HEK293T (cell line): ENCODE measurements around the gene FAM193A.

ENCODE experiments used
- CTCF ChIA-PET: fragments of 350-600 bp; formaldehyde crosslinking; extraction: SDS; loops from one replicate; lab custom pipeline; 2021; ENCODE audit warnings: antibody characterized with exemption, inconsistent platforms; lab: Yijun Ruan, JAX
- POLR2A ChIA-PET: fragments of 350-600 bp; formaldehyde crosslinking; extraction: SDS; loops from one replicate; lab custom pipeline; 2020; ENCODE audit warnings: antibody characterized with exemption, inconsistent platforms; lab: Yijun Ruan, JAX
- DNase-seq: peaks from one replicate; pipeline ENCODE4 v3.0.0; 2012; ENCODE audit warnings: mixed read lengths; ENCODE audit errors: extremely low spot score
- ARNT ChIP-seq: fragments of 450-650 bp; IDR thresholded peaks from 2 replicates; pipeline ENCODE4 v1.6.1; 2017; ENCODE audit warnings: mild to moderate bottlenecking
- BHLHE40 ChIP-seq: fragments of 450-650 bp; IDR thresholded peaks from 2 replicates; pipeline ENCODE4 v1.6.1; 2016; ENCODE audit warnings: mild to moderate bottlenecking, moderate library complexity, borderline replicate concordance
- CTBP1 ChIP-seq: fragments of 450-650 bp; IDR thresholded peaks from 2 replicates; pipeline ENCODE4 v1.6.1; 2016; ENCODE audit warnings: borderline replicate concordance
- ELF4 ChIP-seq: fragments of 450-650 bp; IDR thresholded peaks from 2 replicates; pipeline ENCODE4 v1.6.1; 2017; ENCODE audit warnings: antibody characterized with exemption
- FOXA1 ChIP-seq: fragments of 450-650 bp; IDR thresholded peaks from 2 replicates; pipeline ENCODE4 v1.6.1; 2016; ENCODE audit warnings: mild to moderate bottlenecking
- FOXK2 ChIP-seq: fragments of 450-650 bp; IDR thresholded peaks from 2 replicates; pipeline ENCODE4 v1.6.1; 2016; ENCODE audit warnings: mild to moderate bottlenecking
- FOXM1 ChIP-seq: fragments of 450-650 bp; IDR thresholded peaks from 2 replicates; pipeline ENCODE4 v1.6.1; 2017; ENCODE audit warnings: mild to moderate bottlenecking, borderline replicate concordance
- HDGF ChIP-seq: fragments of 450-650 bp; IDR thresholded peaks from 2 replicates; pipeline ENCODE4 v1.6.1; 2017; ENCODE audit warnings: antibody characterized with exemption, borderline replicate concordance
- L3MBTL2 ChIP-seq: fragments of 450-650 bp; conservative IDR thresholded peaks from 2 replicates; pipeline ENCODE4 v1.6.1; 2016; ENCODE audit warnings: mild to moderate bottlenecking
- LEF1 ChIP-seq: fragments of 450-650 bp; IDR thresholded peaks from 2 replicates; pipeline ENCODE4 v1.6.1; 2017; ENCODE audit warnings: mild to moderate bottlenecking, borderline replicate concordance
- NFRKB ChIP-seq: fragments of 450-650 bp; IDR thresholded peaks from 2 replicates; pipeline ENCODE4 v1.6.1; 2016; ENCODE audit warnings: mild to moderate bottlenecking, moderate library complexity
- SP1 ChIP-seq: fragments of 450-650 bp; IDR thresholded peaks from 2 replicates; pipeline ENCODE4 v1.6.1; 2017
- SUZ12 ChIP-seq: fragments of 450-650 bp; IDR thresholded peaks from 2 replicates; pipeline ENCODE4 v1.6.1; 2016; ENCODE audit warnings: mild to moderate bottlenecking
- TARDBP ChIP-seq: fragments of 450-650 bp; IDR thresholded peaks from 2 replicates; pipeline ENCODE4 v1.6.1; 2016
- ZNF384 ChIP-seq: fragments of 450-650 bp; IDR thresholded peaks from 2 replicates; pipeline ENCODE4 v1.6.1; 2016
- TF ChIP-seq, protein P1 (sequence below): fragments of 450-650 bp; IDR thresholded peaks from 2 replicates; pipeline ENCODE4 v1.6.1; 2016

FAM193A gene

DNA sequence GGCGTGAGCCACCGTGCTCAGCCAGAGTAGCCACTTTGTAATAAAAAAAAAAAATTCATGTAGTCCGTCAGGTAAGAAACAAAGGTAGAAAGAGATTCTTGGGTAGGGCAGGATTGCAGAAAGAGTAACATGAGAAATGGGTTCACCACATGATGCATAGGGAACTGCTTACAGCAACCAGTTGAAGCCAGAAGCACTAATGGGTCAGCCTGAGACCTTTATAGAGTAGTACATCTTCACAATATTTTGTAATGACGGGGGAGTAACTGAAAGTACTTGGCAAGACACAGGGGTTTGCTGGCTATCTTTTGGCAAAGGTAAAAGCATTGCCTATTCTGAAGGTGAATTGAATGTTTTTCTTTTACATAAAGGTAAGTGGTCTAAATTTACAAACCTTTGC, 29.1 kb downstream of the FAM193A start:
- no peak for TF ChIP-seq SP1
- no peak for TF ChIP-seq CTBP1
- TF ChIP-seq TARDBP = no peak
- TF ChIP-seq FOXM1 = no peak
- no peak for TF ChIP-seq SUZ12
- TF ChIP-seq, protein P1, sequence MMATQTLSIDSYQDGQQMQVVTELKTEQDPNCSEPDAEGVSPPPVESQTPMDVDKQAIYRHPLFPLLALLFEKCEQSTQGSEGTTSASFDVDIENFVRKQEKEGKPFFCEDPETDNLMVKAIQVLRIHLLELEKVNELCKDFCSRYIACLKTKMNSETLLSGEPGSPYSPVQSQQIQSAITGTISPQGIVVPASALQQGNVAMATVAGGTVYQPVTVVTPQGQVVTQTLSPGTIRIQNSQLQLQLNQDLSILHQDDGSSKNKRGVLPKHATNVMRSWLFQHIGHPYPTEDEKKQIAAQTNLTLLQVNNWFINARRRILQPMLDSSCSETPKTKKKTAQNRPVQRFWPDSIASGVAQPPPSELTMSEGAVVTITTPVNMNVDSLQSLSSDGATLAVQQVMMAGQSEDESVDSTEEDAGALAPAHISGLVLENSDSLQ = no peak
- TF ChIP-seq ELF4 = no peak
- TF ChIP-seq ARNT = no peak
- no peak for TF ChIP-seq L3MBTL2
- no peak for TF ChIP-seq LEF1
- no peak for TF ChIP-seq ZNF384
- TF ChIP-seq FOXK2 = no peak
- no peak for TF ChIP-seq FOXA1
- POLR2A ChIA-PET = no interaction called here
- CTCF ChIA-PET = no interaction called here
- no peak for DNase-seq

DNA sequence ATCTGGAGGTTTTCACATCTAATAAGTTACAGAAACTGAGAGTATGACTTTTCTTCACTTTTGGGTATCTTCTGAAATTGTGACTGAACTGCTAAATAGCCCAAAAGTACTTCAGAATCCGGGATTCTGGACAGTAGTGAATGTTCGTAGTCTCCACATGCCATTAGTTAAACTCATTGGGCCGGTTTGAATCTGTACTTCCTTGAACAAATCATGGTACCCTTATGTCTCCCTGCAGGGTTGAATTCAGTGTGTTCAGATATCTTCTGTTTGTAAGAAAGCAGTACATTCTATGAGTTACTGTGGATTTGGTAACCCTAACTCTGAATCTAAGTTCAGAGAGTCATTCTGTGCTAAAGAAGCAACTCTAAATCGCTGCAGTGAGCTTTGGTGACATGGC, 33.6 kb downstream of the FAM193A start:
- CTCF ChIA-PET = no interaction called here
- TF ChIP-seq BHLHE40 (no peak), ARNT (no peak), FOXA1 (no peak), ELF4 (no peak), LEF1 (no peak), NFRKB (no peak), CTBP1 (no peak), HDGF (no peak)
- TF ChIP-seq, protein P1 = no peak
- POLR2A ChIA-PET = no interaction called here
- DNase-seq = no peak

- ChIA-PET POLR2A (no interaction called here), CTCF (no interaction called here)
- no peak for TF ChIP-seq FOXM1
- TF ChIP-seq CTBP1 = no peak
- TF ChIP-seq ELF4 = no peak
- no peak for TF ChIP-seq NFRKB
- no peak for TF ChIP-seq FOXK2
- TF ChIP-seq ZNF384 = no peak
- TF ChIP-seq SUZ12 = no peak
- TF ChIP-seq TARDBP = no peak
- no peak for TF ChIP-seq ARNT
- TF ChIP-seq, protein P1 = no peak
- TF ChIP-seq BHLHE40 = no peak
- no peak for TF ChIP-seq L3MBTL2
- DNase-seq = no peak
Observed at GRCh38 chr4:2570551-2571222, 34.2 kb downstream of the FAM193A start.

DNA sequence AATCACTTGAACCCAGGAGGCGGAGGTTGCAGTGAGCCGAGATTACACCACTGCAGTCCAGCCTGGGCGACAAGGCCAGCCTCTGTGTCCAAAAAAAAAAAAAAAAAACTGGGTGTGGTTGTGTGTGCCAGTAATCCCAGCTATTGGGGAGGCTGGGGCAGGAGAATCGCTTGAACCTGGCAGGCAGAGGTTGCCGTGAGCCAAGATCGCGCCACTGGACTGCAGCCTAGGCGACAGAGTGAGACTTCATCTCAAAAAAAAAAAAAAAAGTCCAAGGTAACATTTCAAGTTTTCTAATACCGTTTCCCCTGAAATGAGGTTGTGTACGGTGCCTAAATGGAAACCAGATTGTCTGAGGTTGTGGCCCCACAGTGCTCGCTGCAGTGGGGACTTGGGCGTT, 35.6 kb downstream of the FAM193A start:
- CTCF ChIA-PET = no interaction called here
- no peak for TF ChIP-seq L3MBTL2
- TF ChIP-seq ARNT = no peak
- TF ChIP-seq, protein P1 = no peak
- no peak for TF ChIP-seq SUZ12
- no peak for TF ChIP-seq TARDBP
- no peak for TF ChIP-seq FOXM1
- TF ChIP-seq ZNF384 = no peak

GRCh38 chr4:2572866-2573265, 36.4 kb downstream of the FAM193A start:
- CTCF ChIA-PET = no interaction called here
- POLR2A ChIA-PET = no interaction called here
- TF ChIP-seq HDGF (no peak), ELF4 (no peak), NFRKB (no peak), FOXA1 (no peak), CTBP1 (no peak), FOXM1 (no peak), L3MBTL2 (no peak), SP1 (no peak), TARDBP (no peak), BHLHE40 (no peak), ARNT (no peak), FOXK2 (no peak), LEF1 (no peak), SUZ12 (no peak), ZNF384 (no peak)
- TF ChIP-seq, protein P1 = no peak
- DNase-seq = no peak

More for the DNA sequence above, 35.6 kb downstream of the FAM193A start:
- POLR2A ChIA-PET = no interaction called here
- DNase-seq = no peak

GRCh38 chr4:2574009-2574408, 37.6 kb downstream of the FAM193A start:
- DNase-seq = no peak
- POLR2A ChIA-PET = no interaction called here
- CTCF ChIA-PET = no interaction called here
- TF ChIP-seq FOXA1 = no peak
- TF ChIP-seq ZNF384 = no peak
- TF ChIP-seq BHLHE40 = no peak
- TF ChIP-seq L3MBTL2 = no peak
- no peak for TF ChIP-seq SUZ12
- no peak for TF ChIP-seq ELF4
- TF ChIP-seq HDGF = no peak
- TF ChIP-seq TARDBP = no peak
- no peak for TF ChIP-seq FOXM1
- TF ChIP-seq SP1 = no peak
- no peak for TF ChIP-seq ARNT
- TF ChIP-seq CTBP1 = no peak
- no peak for TF ChIP-seq FOXK2
- TF ChIP-seq, protein P1 = no peak
- TF ChIP-seq LEF1 = no peak
- no peak for TF ChIP-seq NFRKB
